Testis (tissue), 3 donors: ENCODE measurements around the gene IFT22. TPM values are rescaled to one million over a fixed set of nuclear protein-coding genes. Genes with fewer than 3 reads are reported as not detected.

ENCODE experiments used
- DNase-seq: peaks from one replicate; pipeline ENCODE4 v3.0.0-alpha.2; 2019
- H3K27ac ChIP-seq, 2 donors: fragments of 200-600 bp; sonication (generic); one replicate each; pipeline ENCODE4 v1.5.1; 2019
- H3K27me3 ChIP-seq: fragments of 200-600 bp; sonication (generic); one replicate; pipeline ENCODE4 v1.5.1; 2019
- H3K36me3 ChIP-seq: fragments of 200-600 bp; sonication (generic); one replicate; pipeline ENCODE4 v1.5.1; 2017; ENCODE audit warnings: low read depth; ENCODE audit errors: missing control alignments
- H3K4me1 ChIP-seq: fragments of 200-600 bp; sonication (generic); one replicate; pipeline ENCODE4 v1.5.1; 2019
- H3K4me3 ChIP-seq, 2 donors: fragments of 200-600 bp; sonication (generic); one replicate each; pipeline ENCODE4 v1.5.1; 2017 to 2019
- H3K9me3 ChIP-seq: fragments of 200-600 bp; sonication (generic); one replicate; pipeline ENCODE4 v1.5.1; 2017
- POLR2A ChIP-seq: fragments of 450-650 bp; IDR thresholded peaks from one replicate; pipeline ENCODE4 v1.6.1; 2017; ENCODE audit warnings: antibody characterized with exemption, mild to moderate bottlenecking, moderate library complexity
- WGBS, 2 donors: methylation state at CpG; one replicate each; pipeline ENCODE4 v1.1.5; 2018; 5-methylcytosine and 5-hydroxymethylcytosine counted together
- intact Hi-C: fragments of 100-400 bp; cut with DNase I; formaldehyde crosslinking; loops from one replicate; pipeline ENCODE4 v1.15.1; 2023; ENCODE audit warnings: low total_unique reads
- polyA plus RNA-seq: library from polyadenylated mRNA; stranded (reverse); fragments of 350-450 nt; fragmentation: Illumina TruSeq; extraction: RNeasy Lipid Tissue Mini Kit (QIAGEN cat#74804); gene quantifications from one replicate; pipeline ENCODE4 v1.2.3, GENCODE V29; 2014; ENCODE audit warnings: low read depth, low replicate concordance; ENCODE audit not compliant: insufficient read depth
- total RNA-seq, 2 donors: library from RNA; depleted of rRNA; stranded (reverse); fragments of >200 nt; gene quantifications; one replicate each; pipeline ENCODE4 v1.2.3, GENCODE V29; 2016
- TF ChIP-seq, protein P1 (sequence below), 3 experiments: fragments of 450-650 bp in 2 of 3; fragments of 200-600 bp in 1 of 3; sonication (generic) in 1 of 3; IDR thresholded peaks; one replicate each; pipeline ENCODE4 v1.5.1; 2016 to 2019; ENCODE audit warnings: antibody characterized with exemption in 3 of 3, mild to moderate bottlenecking in 2 of 3, moderate library complexity in 1 of 3

IFT22 gene
- total and polyA plus RNA-seq, 3 donors from 2014 or later: 47.4 to 270 (median 94.6) TPM

DNA sequence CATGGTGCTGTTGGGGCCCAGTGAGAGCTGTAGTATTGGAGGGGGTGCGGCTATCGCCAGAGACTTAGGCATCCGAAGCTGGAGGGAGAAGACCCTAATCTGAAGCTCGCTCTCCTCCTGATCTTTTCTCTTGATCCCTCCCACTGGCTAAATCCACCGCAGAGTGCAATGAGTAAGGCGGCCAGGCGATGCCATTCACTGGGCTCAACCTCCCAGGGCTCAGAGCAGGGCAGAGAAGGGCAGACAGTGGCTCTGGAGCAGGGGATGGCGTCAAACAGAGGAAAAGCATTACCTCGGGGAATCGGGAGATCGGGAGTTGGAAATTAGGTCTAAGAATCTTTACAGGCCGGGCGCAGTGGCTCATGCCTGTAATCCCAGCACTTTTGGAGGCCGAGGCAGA lies 18.8 kb upstream of the IFT22 start:
- intact Hi-C loops: no loop called here
- Histone ChIP-seq H3K27me3 (no peaks in the 10 kb centered on the region), H3K9me3 (no peaks in the 10 kb centered on the region), H3K27ac (no peak overlapping the region), H3K36me3 (no peaks in the 10 kb centered on the region), H3K4me1 (no peaks in the 10 kb centered on the region), H3K4me3 (no peak overlapping the region)
- 59 to 71% methylated on average over 14 of the region's 14 CpGs for WGBS, 2 donors
- DNase-seq: no peak
- no peak for TF ChIP-seq POLR2A
- TF ChIP-seq, protein P1, sequence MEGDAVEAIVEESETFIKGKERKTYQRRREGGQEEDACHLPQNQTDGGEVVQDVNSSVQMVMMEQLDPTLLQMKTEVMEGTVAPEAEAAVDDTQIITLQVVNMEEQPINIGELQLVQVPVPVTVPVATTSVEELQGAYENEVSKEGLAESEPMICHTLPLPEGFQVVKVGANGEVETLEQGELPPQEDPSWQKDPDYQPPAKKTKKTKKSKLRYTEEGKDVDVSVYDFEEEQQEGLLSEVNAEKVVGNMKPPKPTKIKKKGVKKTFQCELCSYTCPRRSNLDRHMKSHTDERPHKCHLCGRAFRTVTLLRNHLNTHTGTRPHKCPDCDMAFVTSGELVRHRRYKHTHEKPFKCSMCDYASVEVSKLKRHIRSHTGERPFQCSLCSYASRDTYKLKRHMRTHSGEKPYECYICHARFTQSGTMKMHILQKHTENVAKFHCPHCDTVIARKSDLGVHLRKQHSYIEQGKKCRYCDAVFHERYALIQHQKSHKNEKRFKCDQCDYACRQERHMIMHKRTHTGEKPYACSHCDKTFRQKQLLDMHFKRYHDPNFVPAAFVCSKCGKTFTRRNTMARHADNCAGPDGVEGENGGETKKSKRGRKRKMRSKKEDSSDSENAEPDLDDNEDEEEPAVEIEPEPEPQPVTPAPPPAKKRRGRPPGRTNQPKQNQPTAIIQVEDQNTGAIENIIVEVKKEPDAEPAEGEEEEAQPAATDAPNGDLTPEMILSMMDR (IDR thresholded peaks at IDR 0.05): no peak

DNA sequence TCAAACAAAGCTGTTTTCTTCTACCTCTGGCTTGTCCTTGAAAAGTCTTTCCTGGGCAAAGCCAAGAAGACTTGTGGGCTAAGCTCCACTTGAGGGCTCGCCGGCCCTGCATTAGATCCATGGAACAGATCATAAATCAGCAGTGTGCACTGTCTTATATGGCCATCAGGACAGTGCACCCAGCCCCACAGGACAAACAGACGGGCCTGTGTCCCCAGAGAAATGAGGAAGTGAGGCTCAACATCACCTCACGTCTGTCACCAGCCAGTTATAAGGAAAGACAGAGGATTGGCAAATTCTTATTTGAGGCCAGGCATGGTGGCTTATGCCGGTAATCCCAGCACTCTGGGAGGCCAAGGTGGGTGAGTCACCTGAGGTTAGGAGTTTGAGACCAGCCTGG lies 12.3 kb upstream of the IFT22 start:
- DNase-seq: no peak
- H3K4me1 ChIP-seq: no peaks in the 10 kb centered on the region
- H3K36me3 ChIP-seq: no peaks in the 10 kb centered on the region
- no peak overlapping the region for H3K4me3 ChIP-seq
- no peaks in the 10 kb centered on the region for H3K9me3 ChIP-seq
- H3K27me3 ChIP-seq: no peaks in the 10 kb centered on the region
- TF ChIP-seq POLR2A: no peak
- H3K27ac ChIP-seq: no peak overlapping the region
- WGBS, 2 donors: 79 to 80% methylated on average over 3 to 5 of the region's 5 CpGs
- intact Hi-C loops: no loop called here

DNA sequence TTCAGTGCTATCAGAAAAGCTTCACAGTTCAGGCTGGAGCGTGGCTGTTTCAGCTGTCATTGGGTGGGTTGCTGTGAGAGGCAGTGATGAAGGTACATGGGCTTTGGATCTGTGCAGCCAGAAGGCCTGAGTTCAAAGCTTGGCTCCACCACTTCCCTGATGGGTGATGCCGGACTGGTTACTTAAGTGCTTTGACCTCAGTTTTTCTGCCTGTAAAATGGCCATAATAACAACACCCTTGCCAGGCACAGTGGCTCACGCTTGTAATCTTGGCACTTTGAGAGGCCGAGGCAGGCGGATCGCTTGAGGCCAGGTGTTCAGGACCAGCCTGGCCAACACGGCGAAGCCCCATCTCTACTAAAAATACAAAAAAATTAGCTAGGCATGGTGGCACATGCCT lies 10.4 kb upstream of the IFT22 start:
- no peaks in the 10 kb centered on the region for H3K36me3 ChIP-seq
- no peaks in the 10 kb centered on the region for H3K9me3 ChIP-seq
- H3K27ac ChIP-seq: no peak overlapping the region
- no peaks in the 10 kb centered on the region for H3K27me3 ChIP-seq
- WGBS, 2 donors: 95 to 96% methylated on average over 8 of the region's 8 CpGs
- intact Hi-C loops: no loop called here
- H3K4me1 ChIP-seq: no peaks in the 10 kb centered on the region
- TF ChIP-seq POLR2A: no peak
- TF ChIP-seq, protein P1 (IDR thresholded peaks at IDR 0.05): no peak
- no peak overlapping the region for H3K4me3 ChIP-seq
- DNase-seq: no peak

GRCh38 chr7:101330011-101330484 lies 8.4 kb upstream of the IFT22 start:
- H3K36me3 ChIP-seq: no peaks in the 10 kb centered on the region
- no peaks in the 10 kb centered on the region for H3K27me3 ChIP-seq
- intact Hi-C loops: no loop called here
- no peaks in the 10 kb centered on the region for H3K9me3 ChIP-seq
- H3K4me3 ChIP-seq: no peak overlapping the region
- 52 to 55% methylated on average over 12 to 15 of the region's 15 CpGs for WGBS, 2 donors
- no peak for TF ChIP-seq POLR2A
- TF ChIP-seq, protein P1 (IDR thresholded peaks at IDR 0.05): no peak
- no peaks in the 10 kb centered on the region for H3K4me1 ChIP-seq
- no peak overlapping the region for H3K27ac ChIP-seq
- no peak for DNase-seq

DNA sequence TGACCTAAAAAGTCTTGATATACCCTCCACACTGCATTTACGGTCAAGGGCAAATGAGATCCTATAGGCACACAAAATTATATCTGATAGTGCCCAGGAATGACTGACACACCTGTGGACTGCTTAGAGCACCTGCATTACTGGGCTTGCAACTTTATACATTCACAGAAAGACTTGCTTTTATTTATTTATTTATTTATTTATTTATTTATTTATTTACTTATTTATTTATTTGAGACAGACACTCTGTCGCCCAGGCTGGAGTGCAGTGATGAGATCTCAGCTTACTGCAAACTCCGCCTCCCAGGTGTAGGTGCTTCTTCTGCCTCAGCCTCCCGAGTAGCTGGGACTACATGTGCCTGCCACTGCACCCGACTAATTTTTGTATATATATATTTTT lies 6.5 kb upstream of the IFT22 start:
- Histone ChIP-seq H3K27me3 (no peaks in the 10 kb centered on the region), H3K4me1 (no peaks in the 10 kb centered on the region), H3K36me3 (no peaks in the 10 kb centered on the region), H3K9me3 (no peaks in the 10 kb centered on the region), H3K4me3 (no peak overlapping the region), H3K27ac (no peak overlapping the region)
- DNase-seq: no peak
- intact Hi-C loops: no loop called here
- TF ChIP-seq, protein P1 (IDR thresholded peaks at IDR 0.05): no peak
- no peak for TF ChIP-seq POLR2A
- 91 to 92% methylated on average over 5 of the region's 5 CpGs for WGBS, 2 donors
